Activated CD4-positive, alpha-beta T cell treated with anti-CD3 and anti-CD28 coated beads, Interleukin-10, Interleukin-2, amounts not matched to agents 100 ng/mL and 50 ng/mL, durations not matched to agents 16 hours and 8 hours (primary cell): ENCODE results near the gene ZDHHC22.
A peak's percentile ranks its signal among the peaks of the same experiment; 100 is the strongest.
"Not testable (repeated sequence)": the region's sequence is repeated elsewhere in the genome, so short reads cannot be mapped to it uniquely, and the experiment has no call there.

ENCODE experiments used
- DNase-seq: peaks from one replicate; pipeline ENCODE4 v3.0.0-alpha.2; 2020

The ZDHHC22 gene

DNA sequence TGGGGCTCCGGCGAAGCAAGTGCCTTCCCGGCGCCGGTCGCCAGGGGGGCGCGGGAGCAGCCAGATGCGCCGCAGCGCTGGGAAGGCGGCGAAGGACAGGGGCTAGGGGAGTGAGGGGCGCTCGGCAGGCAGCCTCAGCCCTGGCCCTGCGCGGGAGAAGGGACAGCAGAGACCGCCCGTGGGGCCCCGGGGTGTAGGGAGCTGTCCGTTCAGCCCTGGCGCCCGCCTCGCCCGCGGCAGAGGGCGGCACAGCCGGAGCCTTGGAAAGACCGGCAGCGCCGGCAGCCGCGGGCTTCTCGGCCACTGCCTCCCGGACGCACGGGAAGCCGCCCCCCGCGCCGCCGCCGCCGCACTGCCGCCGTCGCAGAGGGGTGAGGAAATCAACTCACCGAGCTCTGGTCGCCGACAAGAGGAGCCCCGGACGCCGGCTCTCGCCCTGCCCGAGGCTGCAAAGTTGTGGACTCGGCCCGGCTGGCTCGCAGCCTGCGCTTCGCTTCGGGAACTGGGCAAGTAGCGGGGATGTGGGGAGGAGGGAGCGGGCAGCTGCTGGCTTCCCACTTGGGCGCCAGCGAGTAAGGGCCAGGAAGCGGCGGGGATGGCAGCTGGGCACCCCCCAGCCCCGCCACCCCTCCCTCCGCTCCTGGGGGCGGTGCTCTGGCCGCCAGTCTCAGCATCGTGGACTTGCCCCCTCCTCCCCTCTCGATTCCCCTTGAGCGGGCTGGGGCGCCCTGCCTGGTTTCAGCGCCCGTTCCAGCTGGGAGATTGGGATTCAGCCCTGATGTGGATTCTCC is at the start of gene ZDHHC22:
Gene ZDHHC22, minus strand, starts transcription at position 578 of the 791 bp plus-strand sequence. CDS start 2,053 bp downstream, outside the sequence.
- peak; percentile 25 for DNase-seq

- no peak for DNase-seq
Measured at GRCh38 chr14:77190977-77191376, 49.4 kb upstream of the ZDHHC22 start.

GRCh38 chr14:77189479-77189878 is 47.9 kb upstream of the ZDHHC22 start:
- DNase-seq = no peak

- DNase-seq = no peak
Measured at GRCh38 chr14:77187649-77188012, 46.0 kb upstream of the ZDHHC22 start.

DNA sequence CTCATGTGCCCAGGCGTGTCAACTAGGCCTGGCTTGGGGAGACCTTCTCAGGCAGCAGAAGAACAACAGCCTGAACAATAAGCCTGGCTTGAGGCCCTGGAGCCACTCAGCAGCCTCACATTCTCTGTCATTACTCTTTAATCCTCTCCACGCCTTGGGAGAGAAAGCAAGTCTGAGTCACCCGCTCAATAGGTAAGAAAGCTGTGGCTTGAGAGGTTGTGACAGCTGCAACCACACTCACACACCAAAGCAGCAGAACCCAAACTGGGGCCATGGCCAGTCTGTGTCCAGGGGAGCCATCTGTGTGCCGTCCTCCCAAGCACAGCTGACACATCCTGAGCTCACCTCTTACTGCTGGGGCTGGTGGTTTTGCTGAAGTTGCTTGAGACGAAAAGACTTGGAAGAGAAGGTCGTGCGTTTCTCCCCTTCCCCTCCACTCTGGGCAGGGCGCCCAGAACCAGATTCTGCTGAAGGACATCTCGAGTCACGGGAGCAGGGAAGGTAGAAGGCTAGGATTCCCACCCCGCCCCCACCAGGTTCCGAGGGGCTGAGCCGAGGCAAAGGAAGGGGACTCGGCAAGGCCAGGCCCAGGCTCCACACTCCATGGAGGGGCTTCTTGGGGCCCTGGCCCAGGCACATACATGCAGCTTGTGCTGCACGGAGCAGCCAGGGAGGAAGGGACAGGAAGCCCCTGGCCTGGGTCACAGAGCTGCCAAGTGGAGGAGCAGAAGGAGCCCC is 45.5 kb upstream of the ZDHHC22 start:
- DNase-seq = peak; percentile 28

GRCh38 chr14:77185093-77185465 is 43.5 kb upstream of the ZDHHC22 start:
- DNase-seq = no peak

GRCh38 chr14:77184396-77185092 is 43.0 kb upstream of the ZDHHC22 start:
- peak; percentile 45 for DNase-seq

- no peak for DNase-seq
Measured at GRCh38 chr14:77183896-77184295, 42.3 kb upstream of the ZDHHC22 start.

DNA sequence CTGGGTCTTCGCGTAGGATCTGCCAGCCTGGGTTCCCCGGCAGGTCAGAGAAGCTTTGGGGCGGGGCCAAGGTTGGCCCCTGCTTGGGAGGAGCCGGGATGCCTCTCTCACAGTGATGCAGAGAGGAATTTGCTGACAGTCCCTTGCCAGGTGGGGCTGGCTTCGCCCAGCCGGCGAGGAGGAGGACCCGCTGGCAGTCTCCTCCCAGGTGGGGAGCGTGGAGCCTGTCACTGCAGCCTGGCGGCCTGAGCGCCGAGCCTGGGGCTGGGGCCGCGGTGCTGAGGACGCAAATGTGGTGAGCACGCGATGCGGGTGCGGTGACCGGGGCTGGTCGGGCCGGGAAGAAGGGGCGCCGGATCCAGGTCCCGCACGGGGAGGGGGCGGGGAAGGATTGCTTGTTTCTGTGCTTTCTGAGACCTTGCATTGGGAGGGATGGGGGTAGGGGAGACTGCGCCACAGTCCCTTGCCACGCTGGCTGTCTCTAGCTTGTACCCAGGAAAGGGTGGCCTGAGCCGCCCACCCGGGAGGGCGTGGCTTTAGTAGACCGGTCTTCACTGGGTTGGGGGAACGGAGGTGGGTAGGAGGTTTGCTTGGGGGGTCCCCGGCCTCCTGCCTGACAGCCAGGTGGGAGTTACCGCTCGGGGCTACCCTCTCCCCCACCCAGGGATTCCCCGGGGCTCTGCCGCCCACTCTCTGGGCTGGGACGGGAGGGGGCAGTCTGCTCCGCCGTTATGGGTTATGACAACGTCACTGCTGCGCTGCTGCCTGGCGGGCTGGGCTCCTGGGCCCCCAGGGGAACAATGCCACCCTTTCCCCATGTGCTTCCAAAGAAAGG is 40.2 kb upstream of the ZDHHC22 start, which contains the start of gene TMEM63C:
Gene TMEM63C, plus strand, starts transcription at position 196 of the 835 bp plus-strand sequence. CDS start 37,016 bp downstream, outside the sequence.
- DNase-seq = peak; percentile 83

GRCh38 chr14:77180726-77181602 is 39.4 kb upstream of the ZDHHC22 start:
- no peak for DNase-seq

DNA sequence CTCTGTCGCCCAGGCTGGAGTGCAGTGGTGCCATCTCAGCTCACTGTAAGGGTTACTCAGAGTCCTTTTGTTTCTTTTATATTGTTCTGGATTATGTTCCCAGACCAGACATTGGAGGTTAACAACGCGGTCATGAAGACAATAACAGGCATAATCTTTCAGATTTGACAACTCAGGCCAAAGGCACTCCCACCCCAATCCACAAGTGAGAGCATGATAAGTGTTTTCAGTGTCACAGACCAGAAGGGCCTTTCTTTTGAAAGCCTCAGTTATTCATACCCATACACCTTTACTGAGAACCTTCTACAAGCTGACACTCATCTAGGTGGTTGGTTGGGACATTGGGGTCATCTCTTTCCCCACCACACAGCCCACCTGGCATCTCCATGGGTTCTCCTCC is 37.1 kb upstream of the ZDHHC22 start:
- no peak for DNase-seq

DNA sequence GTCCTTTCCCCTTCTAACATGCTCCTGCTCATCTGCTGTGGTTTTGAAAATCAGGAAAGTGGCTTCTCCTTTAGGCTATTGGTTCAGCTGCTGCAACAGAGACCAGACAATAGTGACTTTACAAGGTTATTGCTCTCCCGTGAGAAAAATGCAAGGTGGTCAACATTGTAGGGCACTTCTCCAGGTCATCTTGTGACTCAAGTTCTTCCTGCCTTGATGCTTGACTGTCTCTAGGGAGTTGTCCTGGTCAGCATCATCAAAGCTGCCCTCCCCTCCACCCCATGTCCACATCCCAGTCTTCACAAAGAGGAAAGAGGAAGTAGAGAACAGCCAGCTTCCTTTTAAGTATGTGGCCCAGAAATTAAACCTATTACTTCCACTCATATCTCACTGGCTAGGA is 36.1 kb upstream of the ZDHHC22 start:
- no peak for DNase-seq

DNA sequence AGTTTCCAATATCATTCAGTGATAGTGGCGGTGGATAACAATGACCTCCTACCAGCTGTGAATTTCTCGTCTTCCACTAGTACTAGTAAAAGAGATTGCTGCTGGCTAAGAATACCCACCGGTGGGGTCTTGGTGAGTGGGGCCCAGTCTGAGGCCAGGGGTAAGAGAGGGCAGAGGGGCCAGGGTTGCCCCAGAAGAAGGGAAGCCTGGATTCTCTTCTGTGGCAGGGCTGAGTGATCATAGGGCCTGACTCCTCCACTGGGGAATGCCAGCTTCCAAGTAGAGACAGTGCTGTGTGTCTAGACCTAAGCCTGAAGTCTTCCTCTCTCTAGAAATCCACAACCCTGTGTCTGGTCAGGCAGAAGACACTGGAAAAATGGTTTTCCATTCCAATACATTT is 34.3 kb upstream of the ZDHHC22 start:
- no peak for DNase-seq

GRCh38 chr14:77173911-77174617 is 32.5 kb upstream of the ZDHHC22 start:
- not testable (repeated sequence) for DNase-seq

GRCh38 chr14:77172916-77173315 is 31.3 kb upstream of the ZDHHC22 start:
- no peak for DNase-seq

- no peak for DNase-seq
Measured at GRCh38 chr14:77170045-77170444, 28.5 kb upstream of the ZDHHC22 start.

GRCh38 chr14:77161011-77161410 is 19.4 kb upstream of the ZDHHC22 start:
- no peak for DNase-seq

DNA sequence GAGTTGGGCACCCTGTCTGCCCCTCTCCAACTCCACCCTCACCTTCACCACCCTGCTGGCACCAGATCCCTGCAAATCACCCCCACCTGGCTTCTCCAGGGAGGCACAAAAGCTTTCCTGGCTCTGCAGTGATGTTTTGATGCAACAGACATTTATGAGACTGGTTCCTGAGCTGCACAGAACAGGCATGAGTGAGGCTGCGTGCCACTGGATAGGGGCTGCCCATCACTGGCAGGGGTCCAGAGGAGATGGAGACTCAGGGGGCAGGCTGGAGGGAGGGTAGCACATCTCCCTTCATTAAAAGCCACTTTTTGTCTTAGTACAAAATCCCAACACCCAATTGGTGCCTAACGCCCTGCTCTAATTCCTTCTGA is 17.3 kb upstream of the ZDHHC22 start:
- DNase-seq = no peak

GRCh38 chr14:77158175-77158881 is 16.7 kb upstream of the ZDHHC22 start:
- DNase-seq = no peak

GRCh38 chr14:77157740-77158139 is 16.1 kb upstream of the ZDHHC22 start:
- DNase-seq = no peak
